HS-27A (cell line): ENCODE results near the gene DIDO1.

ENCODE experiments used
- DNase-seq: peaks from one replicate; pipeline ENCODE4 v3.0.0-alpha.2; 2012; ENCODE audit warnings: low read depth, missing footprints

Gene DIDO1

GRCh38 chr20:62834967-62835730 lies 91.2 kb downstream of the DIDO1 start:
- DNase-seq = no peak

- DNase-seq = no peak
These were observed 93.3 kb downstream of the DIDO1 start for GRCh38 chr20:62832951-62833391.

DNA sequence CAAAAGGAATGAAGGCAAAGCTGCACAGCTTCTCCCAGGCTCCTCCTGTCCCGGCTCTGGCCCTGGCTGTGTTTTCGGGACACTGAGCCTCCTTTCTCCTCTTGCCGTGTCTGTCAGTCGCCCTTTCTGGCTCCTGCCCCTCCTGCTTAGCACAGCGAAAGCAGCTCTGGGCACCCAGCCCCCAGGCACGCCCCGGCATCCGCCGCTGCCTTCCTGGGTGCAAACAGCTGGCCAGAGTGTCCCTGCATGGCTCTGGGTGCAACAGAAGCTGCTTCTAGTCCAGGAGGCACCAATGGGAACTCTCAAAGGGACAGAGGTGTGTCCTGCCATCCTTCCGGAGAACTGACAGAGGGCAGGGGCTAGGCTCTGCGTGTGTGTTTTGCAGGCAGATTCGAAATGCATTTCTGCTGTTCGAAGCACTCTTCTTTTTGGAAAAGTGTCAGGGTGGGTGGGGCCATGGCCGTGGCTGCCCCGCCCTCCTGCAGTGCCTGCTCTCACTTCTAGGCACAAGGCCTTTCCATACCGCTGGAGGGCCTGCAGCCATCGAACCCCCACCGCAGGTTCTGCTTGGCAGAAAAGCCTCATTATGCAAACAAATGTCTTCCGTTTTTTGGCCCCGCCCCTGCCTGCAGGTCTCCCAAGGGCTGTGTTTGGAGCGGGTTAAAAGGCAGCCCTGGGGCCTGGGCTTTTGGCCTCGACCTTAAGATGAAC lies 93.9 kb downstream of the DIDO1 start:
- DNase-seq = no peak

- no peak for DNase-seq
These were observed 94.5 kb downstream of the DIDO1 start for GRCh38 chr20:62831854-62832211.

GRCh38 chr20:62831361-62831788 lies 94.9 kb downstream of the DIDO1 start:
- DNase-seq = no peak

- DNase-seq = no peak
These were observed 95.5 kb downstream of the DIDO1 start for GRCh38 chr20:62830821-62831220.

DNA sequence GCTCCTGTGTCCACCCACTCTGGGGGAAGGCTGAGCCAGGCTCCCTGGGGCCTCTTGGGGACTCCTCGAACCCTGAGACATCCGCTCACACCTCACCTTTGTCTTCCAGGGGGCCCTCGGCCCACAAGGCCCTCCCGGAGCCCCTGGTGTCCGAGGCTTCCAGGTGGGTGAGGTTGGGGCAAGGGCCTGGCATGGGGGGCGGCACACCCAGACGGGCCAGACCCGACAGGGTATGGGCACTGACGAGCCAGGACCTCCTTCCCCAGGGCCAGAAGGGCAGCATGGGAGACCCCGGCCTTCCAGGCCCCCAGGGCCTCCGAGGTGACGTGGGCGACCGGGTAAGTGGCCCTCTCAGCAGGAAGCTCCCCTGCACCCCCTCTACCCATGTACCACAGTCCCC lies 96.1 kb downstream of the DIDO1 start:
- no peak for DNase-seq

DNA sequence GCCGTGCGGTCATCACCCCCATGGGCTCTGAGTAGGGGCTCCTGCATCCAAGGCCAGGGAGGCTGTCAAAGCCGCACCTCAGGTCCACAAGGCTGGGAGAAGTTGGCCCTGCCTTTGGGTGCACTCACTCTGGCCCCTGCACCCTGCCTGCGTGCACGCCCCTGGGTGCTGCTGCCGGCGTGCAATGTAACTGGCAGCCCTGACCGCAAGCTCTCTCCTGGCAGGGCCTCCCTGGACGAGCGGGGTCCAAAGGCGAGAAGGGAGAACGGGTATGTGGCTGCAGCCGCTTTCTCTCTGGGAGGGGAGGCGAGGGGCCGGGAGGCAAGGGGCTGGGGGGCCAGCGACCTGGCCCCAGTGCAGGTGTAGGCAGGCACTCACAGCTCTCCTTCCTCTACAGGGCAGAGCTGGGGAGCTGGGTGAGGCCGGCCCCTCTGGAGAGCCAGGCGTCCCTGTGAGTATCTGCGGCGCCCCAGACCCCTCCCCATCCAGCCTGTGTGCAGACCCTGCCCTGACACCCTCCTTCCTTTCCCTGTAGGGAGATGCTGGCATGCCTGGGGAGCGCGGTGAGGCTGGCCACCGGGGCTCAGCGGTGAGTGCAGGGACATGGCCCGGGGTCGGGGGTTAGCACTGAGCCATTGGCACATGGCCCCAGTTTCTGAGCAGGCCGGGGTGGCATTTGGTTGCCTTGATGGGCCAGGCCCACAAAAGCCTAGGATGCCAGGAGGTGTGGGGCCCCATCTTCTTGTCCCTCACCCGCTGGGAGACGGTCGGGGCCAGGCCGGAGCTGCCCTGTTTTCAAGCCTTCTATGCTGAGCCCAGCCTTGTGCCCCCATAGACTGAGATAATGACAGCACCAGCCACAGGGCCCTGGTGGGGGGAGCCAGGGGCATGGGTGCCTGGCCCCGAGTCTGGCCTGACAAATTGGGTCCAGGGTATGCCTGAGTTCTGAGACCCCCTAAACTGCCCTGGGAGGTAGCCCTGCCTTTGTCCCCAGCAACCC lies 96.8 kb downstream of the DIDO1 start:
- DNase-seq = no peak

GRCh38 chr20:62828511-62829230 lies 97.6 kb downstream of the DIDO1 start:
- no peak for DNase-seq

DNA sequence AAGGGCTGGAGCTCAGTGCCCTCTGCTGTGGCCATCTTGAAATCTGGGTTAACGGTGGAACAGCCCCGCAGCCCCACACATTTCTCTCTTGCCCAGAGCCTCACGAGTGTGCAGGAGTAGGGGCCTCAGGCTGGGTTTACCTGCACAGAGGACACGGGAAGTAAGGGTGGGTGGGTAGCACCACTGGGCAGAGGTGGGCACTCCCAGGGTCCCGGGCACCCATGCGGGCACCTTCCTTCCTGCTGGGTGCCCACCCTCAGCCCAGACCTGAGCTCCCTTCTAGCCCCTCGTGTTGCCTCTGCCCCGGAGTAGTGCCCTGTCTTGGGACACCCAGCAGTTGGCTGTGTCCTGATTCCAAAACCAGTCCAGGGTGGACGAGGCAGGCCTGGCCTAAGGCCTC lies 98.3 kb downstream of the DIDO1 start:
- no peak for DNase-seq
